NCI-H2227 treated with DMSO at 0.1 percent for 48 hours (cell line): Measurements from ENCODE around the gene NAPSA.
"Not testable (repeated sequence)": the region's sequence is repeated elsewhere in the genome, so short reads cannot be mapped to it uniquely, and the experiment has no call there.

Experiments used
- DNase-seq: peaks from one replicate; lab custom pipeline; 2025; lab: John Stamatoyannopoulos, UW

NAPSA gene

GRCh38 chr19:50365434-50366306 lies at the start of gene NAPSA:
Gene NAPSA, minus strand, starts transcription at chr19:50365639. Its CDS starts 18 bp downstream, at chr19:50365621.
- DNase-seq = no peak

GRCh38 chr19:50413531-50413930 lies 48.1 kb upstream of the NAPSA start:
- no peak for DNase-seq

- no peak for DNase-seq
Measured at GRCh38 chr19:50413096-50413495, 47.7 kb upstream of the NAPSA start.

GRCh38 chr19:50412419-50412818 lies 47.0 kb upstream of the NAPSA start:
- DNase-seq = no peak

- no peak for DNase-seq
Measured at GRCh38 chr19:50410109-50410508, 44.7 kb upstream of the NAPSA start.

- DNase-seq = no peak
Measured at GRCh38 chr19:50409347-50409746, 43.9 kb upstream of the NAPSA start.

- no peak for DNase-seq
Measured at GRCh38 chr19:50406829-50407228, 41.4 kb upstream of the NAPSA start.

- DNase-seq = no peak
Measured at GRCh38 chr19:50406156-50406820, 40.8 kb upstream of the NAPSA start.

GRCh38 chr19:50402544-50403301 lies 37.3 kb upstream of the NAPSA start:
- DNase-seq = no peak

- no peak for DNase-seq
Measured at GRCh38 chr19:50401605-50402450, 36.4 kb upstream of the NAPSA start.

- DNase-seq = no peak
Measured at GRCh38 chr19:50399368-50399745, 33.9 kb upstream of the NAPSA start.

- DNase-seq = no peak
Measured at GRCh38 chr19:50398675-50399367, 33.4 kb upstream of the NAPSA start.

GRCh38 chr19:50394017-50394416 lies 28.6 kb upstream of the NAPSA start:
- no peak for DNase-seq

- DNase-seq = no peak
Measured at GRCh38 chr19:50393589-50393988, 28.1 kb upstream of the NAPSA start.

GRCh38 chr19:50392759-50393158 lies 27.3 kb upstream of the NAPSA start:
- no peak for DNase-seq

GRCh38 chr19:50390952-50391351 lies 25.5 kb upstream of the NAPSA start:
- not testable (repeated sequence) for DNase-seq

GRCh38 chr19:50390295-50390694 lies 24.9 kb upstream of the NAPSA start:
- not testable (repeated sequence) for DNase-seq

GRCh38 chr19:50387868-50388245 lies 22.4 kb upstream of the NAPSA start:
- no peak for DNase-seq

- DNase-seq = no peak
Measured at GRCh38 chr19:50387176-50387867, 21.9 kb upstream of the NAPSA start.
